DND-41 (cell line): ENCODE results near the gene ELL.

Experiments used
- CTCF ChIP-seq: IDR thresholded peaks from 2 replicates; pipeline ENCODE4 v1.5.1; 2012; ENCODE audit warnings: borderline replicate concordance, low read length, moderate library complexity, mild to moderate bottlenecking; ENCODE audit not compliant: poor library complexity, severe bottlenecking; ENCODE audit errors: extremely low read depth
- EZH2 ChIP-seq: IDR thresholded peaks from 3 replicates; pipeline ENCODE4 v1.6.1; 2012; ENCODE audit warnings: borderline replicate concordance, low read depth, mild to moderate bottlenecking, moderate library complexity, low read length, inconsistent platforms; ENCODE audit not compliant: severe bottlenecking

GRCh38 chr19:18438331-18439024 is 83.4 kb downstream of the ELL start:
- no peak for TF ChIP-seq CTCF
- TF ChIP-seq EZH2, result no peak
